ENCODE results near the gene TULP3. TPM values are rescaled to one million over a fixed set of nuclear protein-coding genes. Genes with fewer than 3 reads are reported as not detected.

Gene TULP3
- total and polyA plus RNA-seq, 10 of the 15 experiments (the other 5 are each of a cell fraction or from before 2014, with no cell fraction given): 3.1 to 10.4 (median 8.1) TPM

GRCh38 chr12:2877047-2877952 lies 13.4 kb upstream of the TULP3 start, which contains the start of the genes FOXM1 and RHNO1 (continued):
- TF ChIP-seq SKIL (IDR thresholded peaks at IDR 0.05; ENCODE audit: low read depth, poor library complexity, severe bottlenecking) (no peak), POU2F2 (IDR thresholded peaks at IDR 0.05; ENCODE audit: borderline replicate concordance, low read depth, low read length) (no peak; the same call in 2 of the 3 replicates), NR2F1 (conservative IDR thresholded peaks at IDR 0.05) (0 out of 2 replicates have a peak, but pooled peaks have one; percentile 41), MYC (IDR thresholded peaks at IDR 0.05; ENCODE audit: insufficient read depth, insufficient read length, insufficient replicate concordance, low read length, severe bottlenecking) (peak; percentile 54), RELB (IDR thresholded peaks at IDR 0.05; ENCODE audit: low read depth) (peak; percentile 67), WRNIP1 (IDR thresholded peaks at IDR 0.05; ENCODE audit: borderline replicate concordance, low read depth, low read length) (no peak), MLLT1 (IDR thresholded peaks at IDR 0.05) (0 out of 2 replicates have a peak, but pooled peaks have one; percentile 64), STAT1 (conservative IDR thresholded peaks at IDR 0.05) (no peak), RBBP5 (conservative IDR thresholded peaks at IDR 0.05) (no peak), GABPA (IDR thresholded peaks at IDR 0.05; ENCODE audit: low read depth) (no peak), FOXM1 (IDR thresholded peaks at IDR 0.05; ENCODE audit: low read depth, low read length) (no peak), TBL1XR1 (IDR thresholded peaks at IDR 0.05; ENCODE audit: low read depth, low read length) (no peak), ZNF207 (IDR thresholded peaks at IDR 0.05; ENCODE audit: borderline replicate concordance) (peak; percentile 68; the same call in 1 of the 2 replicates), CHD2 (IDR thresholded peaks at IDR 0.05; ENCODE audit: borderline replicate concordance, low read depth, low read length) (no peak), KDM1A (IDR thresholded peaks at IDR 0.05; ENCODE audit: borderline replicate concordance) (no peak), IRF5 (IDR thresholded peaks at IDR 0.05; ENCODE audit: borderline replicate concordance) (no peak), IKZF1 (conservative IDR thresholded peaks at IDR 0.05) (peak; percentile 68), PAX5 (IDR thresholded peaks at IDR 0.05; ENCODE audit: borderline replicate concordance, low read depth, low read length) (peak; percentile 55; the same call in 1 of the 2 replicates), ZBTB11 (CRISPR knock-in tag; IDR thresholded peaks at IDR 0.05) (no peak)
